NCI-H1930 (cell line): ENCODE data around the gene STRIP1.

Source experiments
- DNase-seq, 2 experiments: peaks; one replicate each; lab custom pipeline; 2025; lab: John Stamatoyannopoulos, UW

Gene STRIP1

GRCh38 chr1:110094931-110095654 lies 60.7 kb downstream of the STRIP1 start:
- no peak for DNase-seq

GRCh38 chr1:110097507-110098221 lies 63.2 kb downstream of the STRIP1 start:
- no peak for DNase-seq

GRCh38 chr1:110098222-110099026 lies 64.0 kb downstream of the STRIP1 start:
- DNase-seq: no peak

GRCh38 chr1:110100335-110100734 lies 65.9 kb downstream of the STRIP1 start:
- no peak for DNase-seq

GRCh38 chr1:110102081-110102480 lies 67.7 kb downstream of the STRIP1 start:
- DNase-seq: no peak
